Natural killer cell treated with Interleukin-12 subunit alpha and Interleukin-12 subunit beta and Interleukin-15 and Interleukin-18, amount 100 ng/mL, for 72 hours (primary cell): Measurements from ENCODE around the gene SMURF1. TPM values are rescaled to one million over a fixed set of nuclear protein-coding genes. Genes with fewer than 3 reads are reported as not detected.

Experiments
- ATAC-seq, 2 donors: fragments of 150-1000 bp; cut with Tn5 transposase in 1 of 2; sonication (Bioruptor Pico), chemical (Tn5 transposase) in 1 of 2; 2 replicates each; pipeline ENCODE4 v1.10.0; 2021
- DNase-seq: peaks from one replicate; pipeline ENCODE4 v3.0.0; 2022; ENCODE audit warnings: low spot score
- H3K27ac Mint-ChIP-seq, 2 donors: 1 replicate in 1 of 2; 2 replicates in 1 of 2; pipeline ENCODE4 v1.8.0; 2022; ENCODE audit warnings: mixed read lengths in 2 of 2, mild to moderate bottlenecking in 1 of 2, moderate library complexity in 1 of 2
- H3K27me3 Mint-ChIP-seq, 2 donors: 1 replicate in 1 of 2; 2 replicates in 1 of 2; pipeline ENCODE4 v1.8.0; 2022; ENCODE audit warnings: mixed read lengths in 2 of 2
- H3K36me3 Mint-ChIP-seq: one replicate; pipeline ENCODE4 v1.8.0; 2022; ENCODE audit warnings: mixed read lengths
- H3K4me1 Mint-ChIP-seq, 2 donors: 1 replicate in 1 of 2; 2 replicates in 1 of 2; pipeline ENCODE4 v1.8.0; 2022; ENCODE audit warnings: low read depth in 2 of 2, mixed read lengths in 2 of 2, mild to moderate bottlenecking in 1 of 2
- H3K4me3 Mint-ChIP-seq: one replicate; pipeline ENCODE4 v1.8.0; 2022; ENCODE audit warnings: mixed read lengths
- H3K9me3 Mint-ChIP-seq: 2 replicates; pipeline ENCODE4 v1.8.0; 2022; ENCODE audit warnings: mixed read lengths
- total RNA-seq, 2 donors: library from RNA; stranded (reverse); gene quantifications; one replicate each; pipeline ENCODE4 v1.2.3, GENCODE V29; 2022

SMURF1 gene
- total RNA-seq, 2 donors from 2014 or later: 19.9 to 27.1 TPM

DNA sequence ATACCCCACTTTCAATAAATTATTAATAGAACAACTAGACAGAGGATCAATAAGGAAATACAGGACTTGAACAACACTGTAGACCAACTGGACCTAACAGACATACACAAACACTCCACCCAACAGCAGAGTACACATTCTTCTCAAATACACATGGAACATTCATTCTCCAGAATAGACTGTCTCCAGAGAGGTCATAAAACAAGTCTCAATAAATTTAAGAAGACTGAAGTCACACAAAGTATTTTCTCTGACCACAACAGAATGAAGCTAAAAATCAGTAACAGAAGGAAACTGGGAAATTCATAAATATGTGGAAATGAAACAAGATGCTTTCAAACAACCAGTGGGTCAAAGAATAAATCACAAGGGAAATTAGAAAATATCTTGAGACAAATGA, 119.8 kb downstream of the SMURF1 start:
- Mint-ChIP-seq H3K36me3 (peaks cover 7% of the 10 kb centered on the region), H3K27me3 (no peaks in the 10 kb centered on the region), H3K4me3 (no peak overlapping the region), H3K4me1 (peaks cover 3 to 5% of the 10 kb centered on the region in 2 donors), H3K9me3 (no peaks in the 10 kb centered on the region), H3K27ac (no peak overlapping the region)
- no peak for DNase-seq
- no peak for ATAC-seq

DNA sequence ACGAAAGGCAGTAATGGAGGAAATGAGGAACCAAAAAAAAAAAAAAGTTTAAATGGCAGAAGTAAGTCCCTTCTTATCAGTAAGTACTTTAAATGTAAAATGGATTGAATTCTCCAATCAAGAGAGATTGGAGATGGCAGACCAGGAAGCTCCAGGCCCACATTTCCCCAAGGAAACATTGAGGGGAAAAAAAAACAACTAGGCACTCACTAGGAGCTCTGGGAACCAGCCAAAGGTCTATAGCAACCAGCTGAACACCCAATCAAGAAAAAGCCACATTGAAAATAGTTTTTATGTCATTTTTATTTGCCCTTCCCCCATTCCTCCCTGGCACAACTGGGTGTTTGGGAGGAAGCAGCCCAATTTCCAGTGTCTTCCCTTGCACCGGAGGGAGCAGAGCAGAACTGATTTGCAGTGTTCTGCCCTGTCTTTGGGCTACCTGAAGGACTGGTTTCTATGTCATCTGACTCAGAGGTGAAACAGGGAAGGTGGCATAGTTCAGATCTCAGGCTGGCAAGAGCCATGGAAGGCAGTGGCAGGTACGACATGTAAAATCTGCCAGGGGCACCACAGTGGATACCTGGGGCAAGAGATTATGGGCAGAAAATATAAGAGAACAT, 121.9 kb downstream of the SMURF1 start:
- H3K4me3 Mint-ChIP-seq: no peak overlapping the region
- H3K36me3 Mint-ChIP-seq: peaks cover 7% of the 10 kb centered on the region
- H3K4me1 Mint-ChIP-seq: peaks cover 3 to 5% of the 10 kb centered on the region in 2 donors
- no peak for DNase-seq
- H3K27ac Mint-ChIP-seq: no peak overlapping the region
- no peaks in the 10 kb centered on the region for H3K9me3 Mint-ChIP-seq
- no peaks in the 10 kb centered on the region for H3K27me3 Mint-ChIP-seq
- no peak for ATAC-seq

- Mint-ChIP-seq H3K4me1 (peaks cover 11 to 14% of the 10 kb centered on the region in 2 donors), H3K27me3 (no peaks in the 10 kb centered on the region), H3K9me3 (no peaks in the 10 kb centered on the region), H3K27ac (no peak overlapping the region), H3K36me3 (peaks cover 21% of the 10 kb centered on the region), H3K4me3 (no peak overlapping the region)
- ATAC-seq (no peak), DNase-seq (no peak)
These were observed 123.5 kb downstream of the SMURF1 start for GRCh38 chr7:99020413-99020715.

GRCh38 chr7:99019523-99020412, 124.1 kb downstream of the SMURF1 start:
- H3K36me3 Mint-ChIP-seq: peaks cover 21% of the 10 kb centered on the region
- no peak overlapping the region for H3K4me3 Mint-ChIP-seq
- ATAC-seq (no peak), DNase-seq (no peak)
- no peak overlapping the region for H3K27ac Mint-ChIP-seq
- H3K9me3 Mint-ChIP-seq: no peaks in the 10 kb centered on the region
- no peaks in the 10 kb centered on the region for H3K27me3 Mint-ChIP-seq
- peaks cover 11 to 14% of the 10 kb centered on the region in 2 donors for H3K4me1 Mint-ChIP-seq

DNA sequence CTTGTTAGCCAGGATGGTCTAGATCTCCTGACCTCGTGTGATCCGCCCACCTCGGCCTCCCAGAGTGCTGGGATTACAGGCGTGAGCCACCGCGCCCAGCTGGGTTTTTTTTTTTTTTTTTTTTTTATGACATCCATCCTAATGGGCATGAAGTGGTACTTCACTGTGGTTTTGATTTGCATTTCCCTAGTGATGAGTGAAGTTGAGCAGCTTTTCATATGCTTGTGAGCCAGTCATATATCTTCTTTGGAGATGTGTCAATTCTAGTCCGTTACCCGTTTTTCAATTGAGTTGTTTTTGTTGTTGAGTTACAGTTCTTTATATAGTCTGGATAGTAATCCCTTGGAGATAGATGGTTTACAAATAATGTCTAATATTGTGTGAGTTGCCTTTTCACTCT, 127.7 kb downstream of the SMURF1 start:
- ATAC-seq: no peak
- H3K36me3 Mint-ChIP-seq: peaks cover 21% of the 10 kb centered on the region

DNA sequence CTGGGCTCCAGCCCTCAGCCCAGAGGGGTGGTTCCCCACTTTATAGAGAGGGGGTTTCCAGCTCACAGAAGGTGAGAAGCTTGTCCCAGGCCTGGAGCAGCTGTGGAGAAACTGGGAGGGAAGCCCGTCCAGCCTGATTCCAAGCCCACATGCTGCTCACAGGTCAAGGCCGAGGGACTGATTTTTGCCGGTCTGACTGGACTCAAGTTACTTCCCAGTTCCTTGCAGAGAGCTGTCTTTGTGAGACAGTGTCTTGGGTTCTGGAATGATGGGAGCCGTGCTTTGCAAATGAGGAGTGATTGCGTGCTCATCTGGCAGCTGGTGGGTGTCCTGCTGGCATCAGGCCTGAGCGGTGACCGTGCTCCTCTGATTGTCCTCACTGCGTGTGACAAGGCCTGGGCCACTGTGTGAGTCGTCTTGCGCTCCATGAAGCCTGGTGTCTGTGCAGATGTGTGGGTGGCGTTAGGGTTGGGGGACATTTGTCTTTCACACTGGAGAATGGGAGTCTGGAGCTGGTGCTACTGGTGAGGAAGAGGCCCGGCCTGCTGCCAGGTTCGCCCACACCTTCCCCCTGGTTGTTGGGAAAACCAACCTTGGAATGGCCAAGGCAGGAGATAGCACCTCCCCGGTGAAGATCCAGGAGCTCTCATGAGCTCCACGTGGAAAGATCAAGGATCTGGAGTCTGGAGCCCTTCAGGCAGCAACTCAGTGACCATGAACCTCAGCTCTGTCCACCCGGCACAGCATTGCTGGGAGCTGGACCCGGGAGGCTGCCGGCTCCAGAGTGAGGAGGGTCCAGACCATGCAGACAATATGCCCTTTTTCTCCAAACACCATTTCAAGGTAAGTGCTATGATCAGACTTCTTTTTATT, 129.6 kb downstream of the SMURF1 start:
- Mint-ChIP-seq H3K4me1 (peaks cover 9 to 12% of the 10 kb centered on the region in 2 donors), H3K27ac (no peak overlapping the region), H3K27me3 (no peaks in the 10 kb centered on the region), H3K9me3 (no peaks in the 10 kb centered on the region), H3K36me3 (peaks cover 22% of the 10 kb centered on the region), H3K4me3 (no peak overlapping the region)
- no peak for DNase-seq
- ATAC-seq: no peak

More for the DNA sequence above, 127.7 kb downstream of the SMURF1 start:
- H3K9me3 Mint-ChIP-seq: no peaks in the 10 kb centered on the region
- DNase-seq: no peak
- H3K4me3 Mint-ChIP-seq: no peak overlapping the region
- peaks cover 9 to 12% of the 10 kb centered on the region in 2 donors for H3K4me1 Mint-ChIP-seq
- H3K27ac Mint-ChIP-seq: no peak overlapping the region
- no peaks in the 10 kb centered on the region for H3K27me3 Mint-ChIP-seq

GRCh38 chr7:99013266-99014112, 130.4 kb downstream of the SMURF1 start:
- no peak overlapping the region for H3K27ac Mint-ChIP-seq
- peaks cover 22% of the 10 kb centered on the region for H3K36me3 Mint-ChIP-seq
- no peaks in the 10 kb centered on the region for H3K27me3 Mint-ChIP-seq
- no peak for DNase-seq
- no peak for ATAC-seq
- no peaks in the 10 kb centered on the region for H3K9me3 Mint-ChIP-seq
- no peak overlapping the region for H3K4me3 Mint-ChIP-seq
- peaks cover 9 to 12% of the 10 kb centered on the region in 2 donors for H3K4me1 Mint-ChIP-seq

DNA sequence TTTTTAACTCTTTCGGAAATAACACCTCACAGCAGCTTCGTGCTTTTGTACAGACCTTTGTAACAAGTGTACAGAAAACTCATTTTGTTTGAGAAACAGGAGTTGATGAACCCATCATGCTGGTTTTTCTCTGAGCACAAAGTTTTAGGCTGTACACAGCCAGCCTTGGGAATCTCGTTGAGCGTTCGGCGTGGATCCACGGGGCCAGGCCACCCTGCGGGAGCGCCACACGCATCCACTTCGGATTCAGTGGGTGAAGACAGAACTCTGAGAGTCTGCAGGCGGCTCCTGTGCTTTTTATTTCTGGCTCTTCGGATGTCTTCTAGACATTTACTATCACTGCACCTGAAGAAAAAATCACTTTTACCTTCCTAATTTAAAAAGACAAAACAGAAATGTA, 131.2 kb downstream of the SMURF1 start:
- DNase-seq (no peak), ATAC-seq (no peak)
- Mint-ChIP-seq H3K27ac (no peak overlapping the region), H3K27me3 (no peaks in the 10 kb centered on the region), H3K36me3 (peaks cover 22% of the 10 kb centered on the region), H3K4me1 (peaks cover 9 to 14% of the 10 kb centered on the region in 2 donors), H3K4me3 (no peak overlapping the region), H3K9me3 (no peaks in the 10 kb centered on the region)

DNA sequence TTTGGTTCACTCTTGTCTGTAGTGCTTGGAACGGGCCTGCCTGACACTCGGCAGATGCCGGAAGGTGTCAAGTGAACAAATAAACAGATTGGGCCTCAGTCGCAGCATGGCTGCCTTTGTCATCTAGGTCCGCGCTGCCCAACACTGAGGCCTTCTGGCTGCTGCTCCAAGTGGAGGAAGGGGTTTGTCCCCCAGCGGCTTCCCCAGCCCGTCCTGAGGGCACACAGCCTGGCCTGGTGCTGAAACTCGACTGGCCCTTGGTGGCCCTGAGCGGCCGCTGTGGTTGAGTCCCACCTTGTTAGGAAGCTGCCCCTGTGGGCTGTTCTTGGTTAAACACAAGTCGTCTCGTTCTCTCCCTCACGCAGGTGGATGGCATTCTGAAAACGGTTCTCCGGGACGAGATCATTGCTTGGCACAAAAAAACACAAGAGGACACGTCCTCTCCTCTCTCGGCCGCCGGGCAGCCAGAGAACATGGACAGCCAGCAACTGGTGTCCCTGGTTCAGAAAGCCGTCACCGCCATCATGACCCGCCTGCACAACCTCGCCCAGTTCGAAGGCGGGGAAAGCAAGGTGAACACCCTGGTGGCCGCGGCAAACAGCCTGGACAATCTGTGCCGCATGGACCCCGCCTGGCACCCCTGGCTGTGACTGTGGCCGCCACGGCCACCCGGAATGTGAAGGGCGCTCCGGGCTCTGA, 132.1 kb downstream of the SMURF1 start:
- H3K27me3 Mint-ChIP-seq: no peaks in the 10 kb centered on the region
- H3K27ac Mint-ChIP-seq: no peak overlapping the region
- DNase-seq (no peak), ATAC-seq (no peak)
- H3K4me1 Mint-ChIP-seq: peaks cover 8 to 13% of the 10 kb centered on the region in 2 donors
- no peaks in the 10 kb centered on the region for H3K9me3 Mint-ChIP-seq
- no peak overlapping the region for H3K4me3 Mint-ChIP-seq
- H3K36me3 Mint-ChIP-seq: peaks cover 21% of the 10 kb centered on the region

- H3K27me3 Mint-ChIP-seq: no peaks in the 10 kb centered on the region
These were observed 132.6 kb downstream of the SMURF1 start for GRCh38 chr7:99011341-99011705.

GRCh38 chr7:99010281-99010680, 133.6 kb downstream of the SMURF1 start:
- ATAC-seq: no peak
- Mint-ChIP-seq H3K27ac (no peak overlapping the region), H3K4me1 (peaks cover 0 to 6% of the 10 kb centered on the region in 2 donors), H3K27me3 (no peaks in the 10 kb centered on the region), H3K4me3 (no peak overlapping the region), H3K36me3 (peaks cover 8% of the 10 kb centered on the region), H3K9me3 (no peaks in the 10 kb centered on the region)
- no peak for DNase-seq

More at GRCh38 chr7:99011341-99011705, 132.6 kb downstream of the SMURF1 start:
- Mint-ChIP-seq H3K4me1 (peaks cover 3 to 8% of the 10 kb centered on the region in 2 donors), H3K4me3 (no peak overlapping the region), H3K36me3 (peaks cover 16% of the 10 kb centered on the region), H3K9me3 (no peaks in the 10 kb centered on the region), H3K27ac (no peak overlapping the region)
- DNase-seq: no peak
- ATAC-seq: no peak

DNA sequence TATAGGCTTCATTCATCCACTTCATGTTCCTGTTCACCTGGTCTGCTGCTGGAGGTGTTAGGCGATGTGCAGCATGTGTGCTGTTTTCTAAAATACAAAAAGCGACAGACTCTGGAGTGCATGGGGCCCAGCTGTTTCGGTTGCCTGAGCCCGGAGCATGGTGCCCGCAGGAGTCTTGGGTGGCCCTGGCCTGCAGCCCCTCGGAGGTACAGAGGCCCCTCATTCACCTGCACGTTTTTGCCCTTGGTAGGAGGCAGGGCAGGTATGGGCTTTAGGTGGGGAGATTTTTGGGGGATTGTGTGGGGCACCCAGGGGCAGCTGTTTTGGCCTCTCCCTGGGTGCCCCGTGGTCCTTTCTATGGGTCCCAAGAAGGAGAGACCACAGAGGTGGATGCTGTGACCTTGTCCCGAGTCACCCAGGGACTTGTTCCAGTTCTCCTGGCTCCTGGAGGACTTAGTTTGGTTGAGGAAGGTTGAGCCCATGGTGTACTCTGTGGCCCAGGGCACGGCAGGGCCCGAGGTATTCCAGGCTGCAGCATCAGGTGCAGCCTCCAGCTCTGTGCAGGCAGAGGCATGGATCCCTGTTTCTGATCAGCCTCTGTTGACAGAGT, 134.9 kb downstream of the SMURF1 start:
- Mint-ChIP-seq H3K27me3 (no peaks in the 10 kb centered on the region), H3K4me1 (peaks cover 0 to 2% of the 10 kb centered on the region in 2 donors), H3K36me3 (peaks cover 12% of the 10 kb centered on the region)

More for the DNA sequence above, 134.9 kb downstream of the SMURF1 start:
- no peak overlapping the region for H3K4me3 Mint-ChIP-seq
- DNase-seq (no peak), ATAC-seq (no peak)
- H3K9me3 Mint-ChIP-seq: no peaks in the 10 kb centered on the region
- H3K27ac Mint-ChIP-seq: no peak overlapping the region
